Ovary (tissue), 3 donors: ENCODE measurements around the gene POLA1.

Experiments
- POLR2A ChIP-seq: fragments of 450-650 bp; IDR thresholded peaks from one replicate; pipeline ENCODE4 v1.6.1; 2017; ENCODE audit warnings: antibody characterized with exemption, mild to moderate bottlenecking, moderate library complexity
- TF ChIP-seq, protein P1 (sequence below), 3 donors: fragments of 450-650 bp in 2 of 3; fragments of 200-600 bp in 1 of 3; IDR thresholded peaks; one replicate each; pipeline versions ENCODE4 v1.5.1 to v1.8.0; 2016 to 2022; ENCODE audit warnings: antibody characterized with exemption in 3 of 3, mild to moderate bottlenecking in 1 of 3
- donor health status: DM: no; HTN: no; CAD: no.

DNA sequence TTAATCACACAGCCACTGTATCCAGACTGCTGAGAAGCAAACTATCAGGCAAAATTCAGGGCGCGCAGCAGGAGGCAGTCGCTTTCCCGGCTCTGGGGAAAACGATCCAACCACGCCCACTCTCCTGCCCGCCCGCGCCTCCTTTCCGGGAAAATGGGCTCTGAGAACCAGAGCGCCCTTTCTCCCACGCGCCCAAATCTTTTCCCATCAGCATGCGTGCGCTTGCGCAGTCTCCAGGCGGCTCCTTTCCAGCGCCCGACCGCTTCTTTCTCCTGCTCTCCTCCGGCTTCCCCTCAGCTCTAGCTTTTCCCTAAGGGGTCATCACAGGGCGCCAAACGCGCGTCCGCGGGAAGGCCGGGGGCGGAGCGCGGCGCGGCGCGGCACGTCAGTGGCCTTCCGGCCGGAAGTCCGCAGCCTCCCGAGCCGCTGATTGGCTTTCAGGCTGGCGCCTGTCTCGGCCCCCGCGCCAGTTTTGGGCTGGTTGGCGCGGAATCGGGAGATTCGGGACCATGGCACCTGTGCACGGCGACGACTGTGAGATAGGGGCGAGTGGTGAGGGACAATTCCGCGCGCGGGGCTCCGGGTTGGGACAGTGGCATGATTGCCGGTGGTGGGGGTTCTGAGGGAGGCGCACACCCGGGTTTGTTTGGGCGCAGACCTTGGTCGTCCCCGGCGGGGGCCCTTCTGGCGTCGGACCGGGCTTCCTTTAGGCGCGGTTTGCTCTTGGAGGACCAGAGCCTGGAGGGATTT is at the start of gene POLA1:
- TF ChIP-seq, protein P1, sequence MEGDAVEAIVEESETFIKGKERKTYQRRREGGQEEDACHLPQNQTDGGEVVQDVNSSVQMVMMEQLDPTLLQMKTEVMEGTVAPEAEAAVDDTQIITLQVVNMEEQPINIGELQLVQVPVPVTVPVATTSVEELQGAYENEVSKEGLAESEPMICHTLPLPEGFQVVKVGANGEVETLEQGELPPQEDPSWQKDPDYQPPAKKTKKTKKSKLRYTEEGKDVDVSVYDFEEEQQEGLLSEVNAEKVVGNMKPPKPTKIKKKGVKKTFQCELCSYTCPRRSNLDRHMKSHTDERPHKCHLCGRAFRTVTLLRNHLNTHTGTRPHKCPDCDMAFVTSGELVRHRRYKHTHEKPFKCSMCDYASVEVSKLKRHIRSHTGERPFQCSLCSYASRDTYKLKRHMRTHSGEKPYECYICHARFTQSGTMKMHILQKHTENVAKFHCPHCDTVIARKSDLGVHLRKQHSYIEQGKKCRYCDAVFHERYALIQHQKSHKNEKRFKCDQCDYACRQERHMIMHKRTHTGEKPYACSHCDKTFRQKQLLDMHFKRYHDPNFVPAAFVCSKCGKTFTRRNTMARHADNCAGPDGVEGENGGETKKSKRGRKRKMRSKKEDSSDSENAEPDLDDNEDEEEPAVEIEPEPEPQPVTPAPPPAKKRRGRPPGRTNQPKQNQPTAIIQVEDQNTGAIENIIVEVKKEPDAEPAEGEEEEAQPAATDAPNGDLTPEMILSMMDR (IDR thresholded peaks at IDR 0.05), result peak in 1 of 3 donors; percentile 21
- no peak for TF ChIP-seq POLR2A
